Parathyroid adenoma (tissue), 2 donors: ENCODE data around the gene SPECC1.
A peak's percentile ranks its signal among the peaks of the same experiment; 100 is the strongest.

ENCODE experiments used
- H2AFZ ChIP-seq: fragments of 300-600 bp; sonication (generic); one replicate; pipeline ENCODE4 v1.7.0; 2017; ENCODE audit warnings: antibody characterized with exemption, mild to moderate bottlenecking
- H3K27ac ChIP-seq: fragments of 300-600 bp; sonication (generic); one replicate; pipeline ENCODE4 v1.7.0; 2017
- H3K27me3 ChIP-seq: fragments of 300-600 bp; sonication (generic); one replicate; pipeline ENCODE4 v1.7.0; 2017; ENCODE audit warnings: low read length; ENCODE audit not compliant: control insufficient read depth, insufficient read depth
- H3K36me3 ChIP-seq: fragments of 300-600 bp; sonication (generic); one replicate; pipeline ENCODE4 v1.7.0; 2017; ENCODE audit warnings: low read length; ENCODE audit not compliant: control insufficient read depth, insufficient read depth
- H3K4me1 ChIP-seq: fragments of 300-600 bp; sonication (generic); one replicate; pipeline ENCODE4 v1.7.0; 2017; ENCODE audit warnings: control low read depth
- H3K4me2 ChIP-seq: fragments of 300-600 bp; sonication (generic); one replicate; pipeline ENCODE4 v1.7.0; 2017; ENCODE audit warnings: low read length
- H3K4me3 ChIP-seq: fragments of 300-600 bp; sonication (generic); one replicate; pipeline ENCODE4 v1.7.0; 2017; ENCODE audit warnings: low read depth, low read length
- H3K79me2 ChIP-seq: fragments of 300-600 bp; sonication (generic); one replicate; pipeline ENCODE4 v1.7.0; 2017; ENCODE audit warnings: control low read depth
- H3K9ac ChIP-seq: fragments of 300-600 bp; sonication (generic); one replicate; pipeline ENCODE4 v1.7.0; 2017; ENCODE audit warnings: mild to moderate bottlenecking
- H3K9me3 ChIP-seq: fragments of 300-600 bp; sonication (generic); one replicate; pipeline ENCODE4 v1.7.0; 2017; ENCODE audit warnings: low read length; ENCODE audit not compliant: control insufficient read depth
- TF ChIP-seq, protein P1 (sequence below): fragments of 300-600 bp; sonication (generic); IDR thresholded peaks from one replicate; pipeline ENCODE4 v1.7.0; 2017; ENCODE audit warnings: antibody characterized with exemption, mild to moderate bottlenecking
- donor health status: primary hyperparathyroidism.

SPECC1 gene

GRCh38 chr17:19977293-19978208, 31.6 kb upstream of the SPECC1 start, which contains the start of gene AKAP10:
Gene AKAP10, minus strand, starts transcription at chr17:19977828. Its CDS starts 149 bp downstream, at chr17:19977679.
- H3K27ac ChIP-seq, result peak within 1 kb of the TSS; percentile 89
- H3K4me3 ChIP-seq, result peak within 1 kb of the TSS; percentile 95
- peaks cover 20% of the 10 kb centered on the region for H3K79me2 ChIP-seq
- no peaks in the 10 kb centered on the region for H3K27me3 ChIP-seq
- TF ChIP-seq, protein P1, sequence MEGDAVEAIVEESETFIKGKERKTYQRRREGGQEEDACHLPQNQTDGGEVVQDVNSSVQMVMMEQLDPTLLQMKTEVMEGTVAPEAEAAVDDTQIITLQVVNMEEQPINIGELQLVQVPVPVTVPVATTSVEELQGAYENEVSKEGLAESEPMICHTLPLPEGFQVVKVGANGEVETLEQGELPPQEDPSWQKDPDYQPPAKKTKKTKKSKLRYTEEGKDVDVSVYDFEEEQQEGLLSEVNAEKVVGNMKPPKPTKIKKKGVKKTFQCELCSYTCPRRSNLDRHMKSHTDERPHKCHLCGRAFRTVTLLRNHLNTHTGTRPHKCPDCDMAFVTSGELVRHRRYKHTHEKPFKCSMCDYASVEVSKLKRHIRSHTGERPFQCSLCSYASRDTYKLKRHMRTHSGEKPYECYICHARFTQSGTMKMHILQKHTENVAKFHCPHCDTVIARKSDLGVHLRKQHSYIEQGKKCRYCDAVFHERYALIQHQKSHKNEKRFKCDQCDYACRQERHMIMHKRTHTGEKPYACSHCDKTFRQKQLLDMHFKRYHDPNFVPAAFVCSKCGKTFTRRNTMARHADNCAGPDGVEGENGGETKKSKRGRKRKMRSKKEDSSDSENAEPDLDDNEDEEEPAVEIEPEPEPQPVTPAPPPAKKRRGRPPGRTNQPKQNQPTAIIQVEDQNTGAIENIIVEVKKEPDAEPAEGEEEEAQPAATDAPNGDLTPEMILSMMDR, result no peak
- H3K36me3 ChIP-seq, result no peaks in the 10 kb centered on the region
- H3K9ac ChIP-seq, result peak within 1 kb of the TSS; percentile 24
- peak within 1 kb of the TSS; percentile 100 for H2AFZ ChIP-seq
- no peaks in the 10 kb centered on the region for H3K9me3 ChIP-seq
- H3K4me2 ChIP-seq, result peak within 1 kb of the TSS; percentile 95
- peaks cover 4% of the 10 kb centered on the region for H3K4me1 ChIP-seq

GRCh38 chr17:19978209-19978802, 30.9 kb upstream of the SPECC1 start:
- Histone ChIP-seq H3K9ac (no peak overlapping the region), H3K27me3 (no peaks in the 10 kb centered on the region), H3K4me1 (peaks cover 4% of the 10 kb centered on the region), H3K4me2 (peak overlapping the region; percentile 95), H3K4me3 (peak overlapping the region; percentile 95), H2AFZ (peak overlapping the region; percentile 100), H3K79me2 (peaks cover 20% of the 10 kb centered on the region), H3K36me3 (no peaks in the 10 kb centered on the region), H3K27ac (peak overlapping the region; percentile 89), H3K9me3 (no peaks in the 10 kb centered on the region)
- TF ChIP-seq, protein P1, result no peak

DNA sequence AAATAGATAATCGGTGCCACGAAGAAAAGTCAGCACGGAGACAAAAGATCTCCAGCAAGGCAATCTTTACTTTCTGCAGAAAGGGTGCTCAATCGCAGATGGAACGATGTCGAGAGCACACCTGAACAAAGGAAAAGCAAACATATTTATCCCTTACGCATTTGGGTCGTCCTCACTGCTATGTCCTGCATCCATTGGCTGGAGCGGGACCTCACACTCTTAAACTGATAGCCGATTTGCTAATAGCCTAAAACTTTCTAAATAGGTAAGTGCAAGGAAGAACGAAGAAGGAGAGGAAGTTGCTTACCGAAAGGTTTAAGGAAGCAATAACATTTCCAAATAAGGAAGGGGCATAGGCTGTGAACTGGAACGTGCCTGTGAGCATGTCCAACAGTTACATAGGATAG, 30.4 kb upstream of the SPECC1 start:
- peaks cover 20% of the 10 kb centered on the region for H3K79me2 ChIP-seq
- H3K4me1 ChIP-seq, result peaks cover 4% of the 10 kb centered on the region
- H3K9ac ChIP-seq, result no peak overlapping the region
- no peaks in the 10 kb centered on the region for H3K27me3 ChIP-seq
- H3K36me3 ChIP-seq, result no peaks in the 10 kb centered on the region
- H3K4me2 ChIP-seq, result peak overlapping the region; percentile 95
- H3K9me3 ChIP-seq, result no peaks in the 10 kb centered on the region
- no peak overlapping the region for H3K27ac ChIP-seq
- H2AFZ ChIP-seq, result peak overlapping the region; percentile 100
- TF ChIP-seq, protein P1, result no peak
- H3K4me3 ChIP-seq, result peak overlapping the region; percentile 95

GRCh38 chr17:19979917-19980770, 29.0 kb upstream of the SPECC1 start:
- H3K9ac ChIP-seq, result no peak overlapping the region
- TF ChIP-seq, protein P1, result no peak
- peaks cover 4% of the 10 kb centered on the region for H3K4me1 ChIP-seq
- H3K79me2 ChIP-seq, result peaks cover 16% of the 10 kb centered on the region
- H2AFZ ChIP-seq, result no peak overlapping the region
- H3K27me3 ChIP-seq, result no peaks in the 10 kb centered on the region
- H3K27ac ChIP-seq, result no peak overlapping the region
- H3K36me3 ChIP-seq, result no peaks in the 10 kb centered on the region
- no peak overlapping the region for H3K4me2 ChIP-seq
- no peaks in the 10 kb centered on the region for H3K9me3 ChIP-seq
- no peak overlapping the region for H3K4me3 ChIP-seq
